GM18520 (cell line): Measurements from ENCODE around the gene FAM170B.

Experiments used
- ATAC-seq: cut with Tn5 transposase; IDR thresholded peaks from one replicate; pipeline ENCODE4 v1.9.1; 2021; ENCODE audit not compliant: unreplicated experiment

Gene FAM170B

DNA sequence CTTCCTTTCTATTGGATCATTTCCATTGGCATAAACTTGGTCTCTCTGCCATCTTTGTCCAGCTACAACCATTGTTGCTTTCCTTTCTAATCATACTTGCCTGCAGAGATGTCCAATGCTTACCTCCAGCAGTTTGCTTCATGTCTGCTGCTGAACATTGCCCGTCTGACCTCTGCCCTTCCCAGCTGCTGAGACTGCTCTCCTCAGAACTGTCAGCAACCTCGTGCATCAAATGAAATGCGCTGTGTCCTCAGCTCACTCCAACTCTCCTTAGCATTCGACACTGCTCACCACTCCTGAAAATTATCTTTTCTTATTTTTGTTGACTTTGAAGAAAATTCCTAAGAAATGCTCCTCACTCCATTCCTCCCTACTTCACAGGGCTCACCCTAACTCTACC is 5.0 kb downstream of the FAM170B start:
- no peak for ATAC-seq

DNA sequence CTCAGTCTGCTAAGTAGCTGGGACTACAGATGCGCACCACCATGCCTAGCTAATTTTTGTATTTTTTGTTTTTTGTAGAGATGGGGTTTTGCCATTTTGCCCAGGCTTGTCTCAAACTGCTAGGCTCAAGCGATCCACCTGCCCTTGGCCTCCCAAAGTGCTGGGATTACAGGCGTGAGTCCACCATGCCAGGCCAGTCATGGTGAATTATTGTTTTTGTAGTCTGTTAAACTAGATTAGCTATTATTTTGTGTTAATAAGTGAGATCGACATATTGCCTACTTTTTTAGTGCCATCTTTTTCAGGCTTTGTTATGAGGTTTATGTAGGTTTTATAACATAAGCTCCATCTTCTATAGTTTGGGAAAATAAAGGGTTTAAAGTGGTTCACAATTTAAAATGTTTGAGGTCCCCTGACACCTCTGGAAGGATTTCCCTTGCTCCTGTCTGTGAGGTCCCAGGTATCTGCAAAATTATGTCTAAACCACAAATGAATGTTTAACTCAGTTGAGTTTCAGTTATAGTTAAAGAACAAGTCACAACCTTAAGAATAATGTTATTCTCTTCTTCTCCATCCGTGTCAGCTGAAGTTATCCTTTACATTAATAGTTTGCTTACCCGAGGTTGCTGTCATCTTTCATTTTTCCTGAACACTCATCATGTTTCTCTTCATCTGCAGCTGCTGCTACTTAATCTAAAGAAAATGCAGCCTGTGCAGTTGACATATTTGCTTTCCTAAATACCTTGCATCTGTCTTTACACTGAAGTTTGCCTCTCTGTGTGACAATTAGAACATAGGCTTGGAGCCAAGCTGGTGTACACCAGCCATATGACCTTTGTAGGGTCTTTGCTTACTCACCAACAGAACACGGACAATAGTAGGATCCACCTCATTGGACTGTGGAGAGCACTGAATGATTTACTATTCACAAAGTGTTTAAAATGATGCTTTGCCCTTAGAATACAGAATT is 9.6 kb downstream of the FAM170B start:
- ATAC-seq: no peak

DNA sequence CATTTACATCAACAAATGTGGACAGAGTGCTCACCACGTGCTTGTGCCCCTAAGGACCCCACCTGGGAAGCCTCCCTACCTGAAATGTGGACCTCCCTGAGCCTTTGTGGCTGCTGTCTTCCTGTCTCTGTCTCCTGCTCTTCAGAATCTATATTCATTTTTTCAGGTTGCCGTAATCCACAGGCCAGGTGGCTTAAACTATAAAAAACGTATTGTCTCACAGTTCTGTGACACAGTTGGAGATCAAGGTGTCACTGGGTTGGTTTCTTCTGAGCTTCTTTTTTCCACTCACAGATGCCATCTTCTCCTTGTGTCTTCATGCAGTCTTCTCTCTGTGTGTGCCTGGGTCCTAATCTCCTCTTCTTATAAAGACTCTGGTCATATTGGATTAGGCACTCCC is 12.9 kb downstream of the FAM170B start:
- no peak for ATAC-seq

DNA sequence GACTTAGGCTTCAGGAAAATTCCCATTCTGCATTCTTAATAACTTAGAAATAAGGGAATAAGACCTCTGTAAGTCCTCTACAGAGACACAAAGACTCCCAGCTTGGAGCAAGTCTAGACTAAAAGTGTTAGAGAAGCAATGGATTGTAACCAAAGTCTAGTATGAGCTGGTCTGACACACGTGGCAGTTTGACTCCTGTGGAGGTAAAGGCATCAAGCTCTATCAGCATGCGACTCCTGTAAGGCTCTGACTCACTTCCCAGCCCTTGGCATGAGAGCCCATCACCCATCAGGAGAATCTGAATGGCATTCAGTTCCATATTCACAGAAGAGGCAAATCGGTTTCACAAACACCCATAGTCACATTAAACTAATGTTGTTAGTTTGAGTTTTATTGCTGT is 14.1 kb downstream of the FAM170B start:
- ATAC-seq: no peak

DNA sequence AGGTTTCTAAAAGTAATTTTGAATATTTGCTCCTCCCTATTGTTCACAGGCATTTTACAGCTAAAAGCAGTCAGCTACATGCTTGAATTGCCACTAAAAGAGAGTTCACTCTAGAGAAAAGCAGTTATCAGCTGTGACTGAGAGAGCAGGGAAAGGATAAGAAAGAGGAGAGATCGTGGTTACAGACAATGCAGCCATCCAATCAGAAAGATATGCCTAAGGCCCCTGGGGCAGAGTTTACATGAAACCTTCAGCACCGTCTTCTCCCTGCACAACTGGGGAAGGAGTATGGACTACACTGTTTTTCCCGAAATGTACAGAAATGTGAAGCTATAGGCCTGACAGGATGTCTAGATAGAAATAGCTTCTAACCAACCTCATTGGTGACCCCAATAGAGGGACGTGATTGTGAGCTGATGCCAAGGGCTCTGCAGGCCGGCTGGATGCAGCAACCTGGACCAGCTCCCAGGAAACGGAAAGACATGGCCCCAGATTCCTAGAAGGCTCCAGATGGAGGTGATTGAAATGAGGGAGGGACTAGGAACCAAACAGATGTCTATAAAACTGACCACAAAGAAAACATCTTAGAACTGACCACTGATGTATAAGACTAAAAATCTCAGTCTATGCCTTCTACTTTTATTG is 15.3 kb downstream of the FAM170B start:
- ATAC-seq: no peak

DNA sequence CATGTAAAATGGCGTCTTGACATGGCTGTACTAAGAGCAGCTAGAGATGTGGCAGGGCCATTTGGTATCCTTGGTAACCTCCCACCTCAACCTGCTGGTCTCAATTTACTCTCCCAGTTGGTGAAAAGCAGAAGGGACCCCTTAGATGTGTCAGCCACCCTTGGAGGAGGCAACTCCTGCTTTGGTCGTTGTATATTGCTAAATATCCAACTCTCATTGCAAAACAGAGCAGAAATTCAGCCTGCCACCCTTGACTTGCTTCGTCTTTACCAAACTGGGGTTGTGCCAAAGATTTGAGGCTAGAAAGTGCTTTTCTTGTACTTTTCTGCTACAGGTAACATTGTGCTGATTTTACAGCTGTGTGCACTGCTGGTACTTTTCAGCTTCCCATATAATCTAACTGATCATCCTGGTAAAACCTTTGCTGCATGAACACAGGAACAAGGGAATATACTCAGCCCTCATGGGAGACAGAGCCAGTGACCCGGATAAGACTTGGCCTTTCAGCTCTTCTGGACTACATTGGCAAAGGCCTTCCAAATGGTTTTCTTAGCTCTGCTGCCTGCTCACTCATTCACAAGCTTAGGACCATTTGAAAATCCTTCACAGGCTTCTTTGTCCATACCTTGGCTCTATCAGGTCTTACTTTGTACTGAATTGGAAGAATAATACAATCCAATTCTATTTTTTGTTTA is 16.3 kb downstream of the FAM170B start:
- ATAC-seq: no peak

DNA sequence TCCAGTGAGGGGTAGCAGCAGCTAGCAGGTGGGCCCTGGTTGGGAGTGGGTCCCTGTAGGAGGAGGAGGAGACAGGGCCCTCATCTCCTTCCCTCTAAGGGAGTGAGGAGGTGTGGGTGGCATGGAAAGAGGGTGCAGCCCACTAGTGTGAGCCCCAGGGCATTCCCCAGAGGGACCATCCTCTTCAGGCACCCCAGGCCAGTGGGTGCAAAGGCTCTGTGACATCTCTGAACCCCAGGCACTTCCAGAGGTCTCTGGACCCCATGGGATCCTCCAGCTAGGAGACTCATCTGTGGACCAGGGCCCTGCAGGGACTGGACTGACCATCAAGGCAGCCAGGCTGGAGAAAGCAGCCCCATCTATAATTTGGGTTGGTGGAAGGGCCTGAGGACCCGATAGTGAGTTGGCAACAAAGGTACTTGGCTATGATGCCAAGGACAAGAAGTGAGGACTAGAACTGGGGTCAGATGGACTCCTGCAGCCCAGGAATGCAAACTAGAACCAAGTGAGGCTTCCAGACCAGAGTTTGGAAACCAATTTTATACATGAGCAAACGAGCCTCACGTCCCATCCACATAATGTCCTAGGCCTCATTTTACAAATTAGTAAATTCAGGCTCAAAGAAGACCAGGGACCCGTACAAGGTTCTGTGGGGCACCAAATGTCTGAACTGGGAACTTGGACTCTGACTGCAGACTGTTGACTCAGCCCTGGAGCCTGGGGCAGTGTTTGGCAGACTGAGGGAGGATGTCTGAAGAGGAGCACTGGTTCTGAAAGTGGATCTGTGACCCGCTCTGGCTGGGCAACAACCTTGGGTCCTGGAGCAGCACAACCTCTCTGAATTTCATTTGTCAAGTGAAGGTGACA is 17.1 kb downstream of the FAM170B start:
- no peak for ATAC-seq

DNA sequence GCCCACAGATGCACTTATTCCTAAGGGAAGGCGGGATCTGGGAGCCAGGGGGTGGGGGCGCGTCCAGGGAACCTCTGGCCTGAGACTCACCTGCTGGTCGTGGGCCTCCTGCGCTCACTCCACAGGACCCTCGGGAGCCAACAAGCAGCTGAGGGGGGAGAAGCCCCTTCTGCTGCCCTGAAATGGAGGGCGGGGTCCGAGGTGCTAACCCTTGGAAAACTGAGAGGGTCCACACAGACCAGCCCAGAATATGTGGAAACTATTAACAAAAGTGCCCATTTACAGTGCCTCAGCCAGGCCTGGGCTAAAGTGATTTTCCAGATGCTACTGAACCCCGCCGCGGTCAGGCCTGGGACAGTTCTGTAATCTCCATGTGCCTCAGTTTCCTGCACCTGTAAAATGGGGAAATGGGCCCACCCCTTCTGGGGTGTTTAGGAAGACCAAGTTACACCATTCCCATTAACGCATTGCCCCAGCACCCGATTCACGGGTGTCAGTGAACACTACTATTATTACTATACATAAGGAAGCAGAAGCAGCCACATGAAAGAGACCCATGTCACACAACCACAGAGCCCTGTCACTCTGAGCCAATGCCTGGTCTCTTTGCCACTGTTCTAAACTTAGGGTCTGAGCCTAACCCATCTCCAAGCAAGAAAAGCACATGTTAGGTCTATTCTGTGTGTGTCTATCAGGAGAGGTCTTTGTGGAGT is 17.9 kb downstream of the FAM170B start:
- ATAC-seq: no peak

DNA sequence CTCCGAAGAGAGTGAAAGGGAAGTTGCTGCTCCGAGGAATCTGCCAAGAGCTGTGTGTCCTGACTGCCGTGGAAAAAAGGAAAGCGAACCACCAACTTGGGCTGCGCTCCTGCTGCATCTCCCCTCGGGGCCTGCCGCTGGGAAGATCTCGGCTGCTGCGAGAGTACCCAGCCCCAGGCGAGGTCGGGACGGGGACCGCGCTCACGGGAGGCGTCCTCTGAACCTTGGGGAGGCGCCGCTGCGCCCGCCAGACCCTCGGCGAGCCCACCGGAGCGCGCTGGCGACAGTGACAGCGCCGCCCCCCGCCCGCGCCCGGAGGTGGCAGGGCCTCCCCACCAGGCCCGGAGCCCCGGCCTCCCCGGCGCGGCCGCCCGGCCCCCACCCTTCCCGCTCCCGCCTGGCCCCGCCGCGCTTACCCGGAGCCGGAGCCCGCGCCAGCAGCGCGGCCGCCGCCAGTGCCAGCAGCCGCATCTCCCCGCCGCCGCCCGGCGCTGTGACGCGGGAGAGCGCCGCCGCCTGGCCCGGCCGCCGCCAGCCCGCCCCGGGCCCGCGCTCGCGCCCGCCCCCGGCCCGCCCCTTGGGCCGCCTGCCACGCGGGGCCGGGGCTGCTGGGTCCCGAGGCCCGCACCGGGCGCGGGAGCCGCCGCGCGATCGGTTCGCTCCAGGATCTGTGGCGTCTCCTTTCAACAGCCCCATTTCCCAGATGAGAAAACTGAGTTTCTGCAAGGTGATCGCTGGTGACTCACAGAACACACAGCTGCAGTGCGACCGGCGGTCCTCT is 18.6 kb downstream of the FAM170B start, which contains the start of gene VSTM4:
Gene VSTM4, minus strand, starts transcription at position 508 of the 781 bp plus-strand sequence. Its CDS starts 37 bp downstream, at position 471.
- ATAC-seq: no peak

DNA sequence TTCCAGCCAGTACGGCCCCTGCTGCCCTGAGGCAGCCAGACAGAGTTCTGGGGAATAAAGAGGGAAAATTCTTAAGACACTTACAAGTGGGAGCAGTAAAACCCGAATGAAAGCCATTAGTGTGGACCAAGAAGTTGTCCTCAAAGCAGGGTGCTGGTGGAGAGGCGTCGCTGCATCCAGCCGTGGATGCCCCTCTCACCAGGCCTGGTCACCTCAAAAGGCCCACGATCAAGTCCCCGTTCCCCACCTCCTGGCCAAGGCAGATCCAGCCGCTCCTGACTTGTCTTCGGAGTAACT is 19.2 kb downstream of the FAM170B start:
- no peak for ATAC-seq

DNA sequence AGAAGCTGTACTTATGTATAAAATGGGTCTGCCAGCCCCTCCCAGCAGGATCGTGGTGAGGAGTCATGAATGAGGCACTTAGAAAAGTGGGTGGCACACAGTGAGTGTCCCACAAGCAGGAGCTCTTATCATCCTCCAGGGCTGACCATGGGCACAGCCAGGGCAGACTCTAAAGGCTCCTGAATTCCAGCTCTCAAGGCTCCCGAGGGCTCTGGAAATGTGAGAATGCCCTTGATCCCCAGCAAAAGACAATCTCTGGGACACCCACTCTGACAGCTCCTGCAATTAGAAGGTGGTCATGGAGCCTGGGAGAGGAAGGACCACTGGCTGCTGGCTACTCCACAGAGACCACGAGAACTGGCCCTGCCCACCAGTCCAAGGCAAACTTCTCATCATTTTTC is 20.1 kb downstream of the FAM170B start:
- ATAC-seq: no peak

DNA sequence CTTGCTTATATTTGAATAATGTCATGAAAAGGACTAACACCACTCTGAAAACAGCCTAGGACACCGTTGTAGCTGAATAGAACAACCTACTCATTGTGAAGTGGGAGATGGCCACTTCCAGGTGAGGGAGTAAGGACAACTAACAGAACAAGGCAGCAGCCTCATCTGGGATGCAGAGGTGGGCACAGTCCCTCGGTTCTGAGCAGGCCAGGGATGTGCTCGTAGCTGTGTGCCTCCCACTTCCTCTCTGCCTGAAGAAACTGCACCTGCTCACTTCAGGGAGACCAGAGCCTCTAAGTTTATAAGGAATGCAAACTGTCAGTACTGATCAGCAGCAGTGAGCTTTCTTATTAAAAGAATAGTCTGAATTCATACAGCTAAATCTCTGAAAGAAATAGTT is 21.0 kb downstream of the FAM170B start:
- ATAC-seq: no peak

DNA sequence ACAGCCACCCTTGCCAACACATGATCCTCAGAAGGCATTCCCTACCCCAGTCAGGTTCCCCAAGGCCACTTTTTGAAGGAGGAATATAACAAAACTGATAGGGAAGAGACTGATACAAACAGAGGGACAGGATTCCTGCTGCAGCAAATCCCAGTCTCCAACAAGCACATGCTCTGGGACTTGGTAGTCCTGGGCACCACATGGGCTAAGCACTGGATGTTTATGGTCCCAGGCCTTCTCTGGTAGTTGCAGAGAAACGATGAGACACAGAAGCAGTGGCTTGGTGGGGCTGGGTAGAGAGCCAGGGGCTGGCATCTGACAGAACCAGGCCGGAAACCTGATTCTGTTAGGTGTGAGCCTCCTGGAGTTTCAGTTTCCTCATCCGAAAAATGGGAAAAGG is 21.7 kb downstream of the FAM170B start:
- no peak for ATAC-seq

DNA sequence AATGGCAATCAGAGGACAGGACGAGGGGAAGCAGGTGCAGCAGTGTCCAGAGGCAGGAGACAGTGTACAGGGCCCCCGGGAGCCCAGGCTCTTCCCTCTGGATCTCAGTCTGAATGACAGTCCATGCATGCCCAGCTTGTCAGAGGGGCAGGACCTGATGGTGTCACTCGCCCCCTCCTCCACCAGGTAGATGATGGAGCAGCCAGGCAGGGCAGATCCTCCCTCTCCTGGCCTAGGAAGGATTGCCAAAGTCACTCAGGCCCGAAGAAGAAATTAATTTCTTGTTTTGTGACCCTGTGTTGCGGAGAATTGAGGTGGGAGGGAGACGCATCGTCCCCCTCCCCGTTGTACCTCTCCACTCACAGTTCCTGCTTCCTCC is 22.5 kb downstream of the FAM170B start:
- no peak for ATAC-seq

DNA sequence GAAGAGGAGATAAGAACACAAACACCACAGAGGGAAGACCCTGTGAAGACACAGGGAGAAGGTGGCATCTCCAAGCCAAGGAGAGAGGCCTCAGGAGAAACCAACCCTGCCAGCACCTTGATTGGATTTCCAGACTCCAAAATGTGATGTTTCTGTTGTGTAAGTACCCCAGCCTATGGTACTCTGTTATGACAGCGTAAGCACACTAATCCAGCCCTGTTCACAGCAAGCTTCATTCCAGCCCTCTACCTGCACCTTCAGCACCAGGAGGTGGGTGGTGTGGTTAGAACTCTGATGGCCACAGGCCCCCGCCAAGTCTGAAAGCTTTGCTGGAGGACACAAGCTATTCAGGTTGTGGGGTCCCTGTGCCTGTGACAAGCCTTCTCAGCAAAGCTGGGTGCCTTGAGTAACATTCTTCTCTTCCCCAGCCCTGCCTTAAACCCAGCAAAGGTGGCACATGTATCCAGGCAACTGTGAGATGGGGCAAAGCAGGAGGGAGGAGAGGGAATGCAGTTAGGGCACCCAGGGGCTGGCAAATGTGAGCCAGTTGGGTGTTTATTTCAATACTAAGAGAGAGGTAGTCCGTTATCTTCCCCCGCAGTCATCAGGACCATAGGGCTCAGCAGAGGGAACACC is 23.0 kb downstream of the FAM170B start:
- no peak for ATAC-seq

DNA sequence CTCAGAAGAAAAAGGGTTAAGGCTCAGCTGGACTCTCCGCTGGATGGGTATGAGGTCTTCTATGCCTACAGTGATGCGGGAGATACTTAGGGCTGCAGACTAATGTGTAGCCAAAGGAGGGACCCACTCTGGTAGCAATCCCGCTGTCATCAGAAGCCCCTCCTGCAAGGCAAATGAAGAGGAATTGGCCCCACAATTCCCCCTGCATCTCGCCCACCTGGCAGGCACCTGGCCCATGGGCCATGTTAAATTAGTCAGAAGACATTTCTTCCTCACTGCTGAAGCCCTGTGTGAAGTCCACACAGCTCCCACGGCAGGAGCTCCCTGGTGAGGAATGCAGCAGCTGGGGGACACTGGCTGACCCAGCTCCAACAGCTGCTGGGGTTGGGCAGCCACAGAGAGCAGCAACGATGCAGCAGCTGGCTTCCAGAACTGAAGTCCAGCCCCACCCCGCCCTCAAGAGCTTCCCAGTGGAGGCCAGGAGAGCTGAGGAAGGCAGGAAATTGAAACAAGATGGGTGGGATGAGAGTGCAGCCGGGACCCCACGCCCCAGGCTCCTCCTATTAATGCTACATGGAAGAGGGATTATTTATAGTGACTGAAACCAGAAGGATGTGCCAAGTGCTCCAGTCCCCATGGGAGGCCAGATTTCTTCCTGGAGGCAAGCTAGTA is 24.0 kb downstream of the FAM170B start:
- no peak for ATAC-seq

DNA sequence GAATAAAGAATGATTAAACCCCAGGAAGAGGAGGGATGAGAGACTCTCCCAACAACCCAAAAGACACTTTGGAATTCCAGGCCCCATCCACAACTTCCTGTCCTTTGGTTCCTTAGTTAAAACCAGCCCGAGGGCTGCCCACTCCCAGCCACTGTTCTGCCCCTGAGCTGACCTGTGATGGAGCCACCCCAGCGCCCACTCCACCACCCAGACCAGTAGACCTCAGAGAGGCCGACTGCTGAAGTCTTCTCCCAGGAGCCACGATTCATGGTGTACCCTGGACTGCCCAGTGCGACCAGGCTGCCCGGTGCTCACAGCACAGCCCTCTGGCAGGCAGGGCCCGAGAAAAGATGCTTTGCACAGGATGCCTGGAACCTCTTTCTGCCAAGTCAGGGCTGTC is 25.2 kb downstream of the FAM170B start:
- no peak for ATAC-seq

DNA sequence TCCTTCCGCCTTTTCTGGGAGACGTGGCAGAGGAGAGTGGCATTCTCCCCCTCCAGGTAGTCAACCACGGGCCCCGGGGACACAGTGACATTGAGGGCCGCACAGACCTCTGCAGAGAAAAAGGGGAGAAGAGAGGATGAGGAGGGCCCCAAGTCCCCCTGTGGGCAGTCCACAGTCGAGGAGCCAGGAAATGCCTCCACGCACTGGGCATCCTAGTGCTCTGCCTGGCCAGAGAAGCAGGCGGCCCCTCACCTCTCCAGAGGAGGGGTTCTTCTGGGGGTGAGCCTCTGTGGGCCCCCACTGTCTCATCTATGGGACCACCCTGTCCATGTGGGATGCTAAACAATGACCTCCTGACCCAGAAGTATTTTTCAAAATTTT is 25.9 kb downstream of the FAM170B start:
- ATAC-seq: no peak
